HepG2 (cell line): ENCODE measurements around the gene CPNE4. TPM values are rescaled to one million over a fixed set of nuclear protein-coding genes. Genes with fewer than 3 reads are reported as not detected.

Experiments used
- ATAC-seq: fragments of 200-7000 bp; cut with Tn5 transposase; 3 replicates; pipeline ENCODE4 v1.9.1; 2020; ENCODE audit warnings: mild to moderate bottlenecking, moderate library complexity
- BruUV-seq: library from RNA; stranded (reverse); fragments of 400-500 nt; replicated peaks from 2 replicates; lab custom pipeline; 2021; lab: Mats Ljungman, UMichigan
- CTCF ChIA-PET: fragments of 300-600 bp; formaldehyde crosslinking; extraction: SDS; loops from one replicate; lab custom pipeline; 2021; ENCODE audit warnings: low total read pairs, inconsistent platforms, low intra/inter-chr PET ratio; lab: Yijun Ruan, JAX
- POLR2A ChIA-PET: fragments of 350-600 bp; sonication (Branson Sonifier 250); formaldehyde crosslinking; loops from one replicate; lab custom pipeline; 2020; ENCODE audit warnings: antibody characterized with exemption, inconsistent platforms; lab: Yijun Ruan, JAX
- DNase-seq: peaks from one replicate; pipeline ENCODE4 v3.0.0-alpha.2; 2015; ENCODE audit warnings: low spot score
- FAIRE-seq: peaks from 3 replicates; lab custom pipeline; 2011; peaks lifted over from hg19 to GRCh38; lab: Jason Lieb, UNC
- H2AFZ ChIP-seq: one replicate; pipeline ENCODE4 v1.6.1; 2011; ENCODE audit warnings: low read length, inconsistent platforms
- H3K27ac ChIP-seq: fragments of 300-600 bp; 3 replicates; pipeline ENCODE4 v1.8.0; 2011; ENCODE audit warnings: mixed run types, mild to moderate bottlenecking, mixed read lengths, low read length, inconsistent platforms; ENCODE audit not compliant: insufficient read depth; ENCODE audit errors: extremely low read length
- H3K27me3 ChIP-seq, 2 experiments: fragments of 200-600 bp in 1 of 2; 2 replicates in 1 of 2; 3 replicates in 1 of 2; pipeline versions ENCODE4 v1.6.0 to v1.8.0; 2011; ENCODE audit warnings: low read length in 2 of 2, mild to moderate bottlenecking in 2 of 2, moderate library complexity in 2 of 2, inconsistent platforms in 1 of 2; ENCODE audit not compliant: insufficient read depth in 2 of 2, control insufficient read depth in 1 of 2
- H3K36me3 ChIP-seq, 2 experiments: fragments of 200-600 bp in 1 of 2; replicated peaks in 1 of 2; 2 replicates in 1 of 2; 3 replicates in 1 of 2; pipeline versions ENCODE4 v1.5.1 to v1.8.0; 2011; ENCODE audit warnings: low read length in 2 of 2, inconsistent platforms in 1 of 2; ENCODE audit not compliant: insufficient read depth in 2 of 2, control insufficient read depth in 1 of 2
- H3K4me1 ChIP-seq: 2 replicates; pipeline ENCODE4 v1.5.1; 2012; ENCODE audit warnings: low read length, inconsistent platforms; ENCODE audit not compliant: insufficient read depth
- H3K4me2 ChIP-seq: 2 replicates; pipeline ENCODE4 v1.6.0; 2011; ENCODE audit warnings: low read depth, low read length, inconsistent platforms
- H3K4me3 ChIP-seq, 3 experiments: fragments of 200-600 bp in 1 of 3; sonication (generic), shearing (Covaris generic) in 1 of 3; replicated peaks in 1 of 3; 2 replicates each; pipeline ENCODE4 v1.5.1; 2011 to 2016; ENCODE audit warnings: low read length in 3 of 3, inconsistent platforms in 2 of 3, low read depth in 2 of 3, mild to moderate bottlenecking in 2 of 3, control low read depth in 1 of 3, mixed read lengths in 1 of 3; ENCODE audit not compliant: insufficient read depth in 1 of 3
- H3K79me2 ChIP-seq: one replicate; pipeline ENCODE4 v1.6.1; 2011; ENCODE audit warnings: low read length, inconsistent platforms; ENCODE audit not compliant: insufficient read depth
- H3K9ac ChIP-seq: 2 replicates; pipeline ENCODE4 v1.6.0; 2011; ENCODE audit warnings: mild to moderate bottlenecking, low read depth, low read length, inconsistent platforms; ENCODE audit not compliant: insufficient read depth
- H3K9me3 ChIP-seq: 2 replicates; pipeline ENCODE4 v1.5.1; 2012; ENCODE audit warnings: mild to moderate bottlenecking, low read length
- H4K20me1 ChIP-seq: 2 replicates; pipeline ENCODE4 v1.6.0; 2011; ENCODE audit warnings: inconsistent platforms, mild to moderate bottlenecking, low read length, moderate library complexity; ENCODE audit not compliant: insufficient read depth
- NAIF1 ChIP-seq: sonication (generic); formaldehyde crosslinking; IDR thresholded peaks from 2 replicates; pipeline ENCODE4 v1.5.0; 2020; ENCODE audit warnings: mild to moderate bottlenecking, missing genetic modification reagents, borderline replicate concordance
- RFXAP ChIP-seq: sonication (generic); formaldehyde crosslinking; IDR thresholded peaks from 2 replicates; pipeline ENCODE4 v1.4.0; 2020; ENCODE audit warnings: missing genetic modification reagents, borderline replicate concordance
- ZNF512B ChIP-seq: sonication (generic); formaldehyde crosslinking; IDR thresholded peaks from 2 replicates; pipeline ENCODE4 v1.5.1; 2020; ENCODE audit warnings: missing genetic modification reagents, mild to moderate bottlenecking, borderline replicate concordance
- ZNF569 ChIP-seq: sonication (generic); formaldehyde crosslinking; IDR thresholded peaks from 2 replicates; pipeline ENCODE4 v1.5.0; 2020; ENCODE audit warnings: mild to moderate bottlenecking, missing genetic modification reagents, moderate library complexity, borderline replicate concordance
- ZNF83 ChIP-seq: sonication (generic); formaldehyde crosslinking; IDR thresholded peaks from 2 replicates; pipeline ENCODE4 v1.4.0; 2020; ENCODE audit warnings: missing genetic modification reagents, mild to moderate bottlenecking, borderline replicate concordance
- WGBS: methylation state at CpG from one replicate; pipeline ENCODE4 v1.1.6; 2017; ENCODE audit warnings: low lambda C conversion rate; 5-methylcytosine and 5-hydroxymethylcytosine counted together
- in situ Hi-C: cut with HindIII; loops from 2 replicates; pipeline ENCODE4 v1.10.0; 2017; ENCODE audit warnings: low pct_unique_long_range_greater_than_20kb; ENCODE audit not compliant: extremely low pct_ligation_motif_present
- intact Hi-C: fragments of 100-400 bp; cut with micrococcal nuclease; formaldehyde crosslinking; loops from one replicate; pipeline ENCODE4 v1.10.0; 2022; ENCODE audit not compliant: unreplicated experiment
- polyA plus RNA-seq, 8 experiments: library from polyadenylated mRNA; depleted of rRNA in 3 of 8; stranded (reverse) in 7 of 8; unstranded in 1 of 8; fragments of >200 nt; fragmentation: Illumina TruSeq in 4 of 8; extraction: Trizol in 4 of 8; gene quantifications; 2 replicates each; pipeline versions ENCODE4 v1.2.1 to v1.2.3, GENCODE V29; 2011 to 2016; ENCODE audit warnings: low read depth in 4 of 8, missing spikeins in 1 of 8, mixed read lengths in 1 of 8; ENCODE audit not compliant: insufficient read depth in 1 of 8
- total RNA-seq, 5 experiments: library from RNA; depleted of rRNA; stranded (reverse); fragments of >200 nt; fragmentation: Illumina TruSeq; extraction: Trizol; gene quantifications; 2 replicates each; pipeline ENCODE4 v1.2.3, GENCODE V29; 2016; ENCODE audit warnings: low read depth in 1 of 5

Gene CPNE4
- total and polyA plus RNA-seq, 2 of the 13 experiments (the other 11 are each of a cell fraction or from before 2014, with no cell fraction given), result not detected

GRCh38 chr3:131723343-131723742 is 311.5 kb downstream of the CPNE4 start (continued):
- no peak for TF ChIP-seq ZNF83 (CRISPR knock-in tag)

GRCh38 chr3:131717493-131717892 is 317.3 kb downstream of the CPNE4 start:
- intact Hi-C loops, result no loop called here
- no peaks in the 10 kb centered on the region for H3K9me3 ChIP-seq
- H3K9ac ChIP-seq, result no peak overlapping the region
- TF ChIP-seq NAIF1 (CRISPR knock-in tag) (no peak), ZNF569 (CRISPR knock-in tag) (no peak), ZNF512B (no peak), RFXAP (CRISPR knock-in tag) (no peak)
- FAIRE-seq, result no peak
- POLR2A ChIA-PET, result no interaction called here
- in situ Hi-C loops, result no loop called here
- no peaks in the 10 kb centered on the region for H3K4me1 ChIP-seq
- H3K36me3 ChIP-seq, result no peaks in the 10 kb centered on the region
- 13% methylated on average over 7 of the region's 7 CpGs for WGBS
- no peak overlapping the region for H3K4me3 ChIP-seq
- no peak overlapping the region for H2AFZ ChIP-seq
- no peak overlapping the region for H3K27ac ChIP-seq
- H3K79me2 ChIP-seq, result no peaks in the 10 kb centered on the region
- peaks cover 1 to 4% of the 10 kb centered on the region in 2 experiments; a peak in 1 of 5 replicates for H3K27me3 ChIP-seq
- no peak for DNase-seq
- no peaks in the 10 kb centered on the region for H4K20me1 ChIP-seq
- CTCF ChIA-PET, result no interaction called here
- ATAC-seq, result no peak
- H3K4me2 ChIP-seq, result no peak overlapping the region
- BruUV-seq, result no TSS peak
